AG08396 (cell line): ENCODE data around the gene VPS4A.

Source experiments
- DNase-seq: peaks from one replicate; pipeline ENCODE4 v3.0.0; 2012; ENCODE audit warnings: low spot score, mixed read lengths

VPS4A gene

GRCh38 chr16:69366431-69366830, 55.3 kb downstream of the VPS4A start:
- DNase-seq, result no peak

GRCh38 chr16:69367980-69368379, 56.8 kb downstream of the VPS4A start:
- DNase-seq, result no peak

GRCh38 chr16:69368866-69369265, 57.7 kb downstream of the VPS4A start:
- no peak for DNase-seq

DNA sequence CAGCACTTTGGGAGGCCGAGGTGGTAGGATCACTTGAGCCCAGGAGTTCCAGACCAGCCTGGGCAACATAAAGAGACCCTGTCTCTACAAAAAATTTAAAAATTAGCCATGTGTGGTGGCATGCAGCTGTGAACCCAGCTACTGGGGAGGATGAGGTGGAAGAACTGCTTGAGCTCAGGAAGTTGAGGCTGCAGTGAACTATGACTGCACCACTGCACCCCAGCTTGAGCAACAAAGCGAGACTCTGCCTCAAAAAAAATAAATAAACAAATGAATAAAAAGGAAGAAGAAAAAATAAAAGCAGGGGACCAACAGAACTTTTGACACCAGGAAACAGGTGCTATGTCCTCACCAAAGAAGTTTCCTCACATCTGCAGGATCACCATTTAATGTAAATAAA, 60.4 kb downstream of the VPS4A start:
- DNase-seq, result no peak

- DNase-seq, result no peak
These were observed 61.9 kb downstream of the VPS4A start for GRCh38 chr16:69373019-69373418.
